Measurements from ENCODE around the gene PLCB2.

DNA sequence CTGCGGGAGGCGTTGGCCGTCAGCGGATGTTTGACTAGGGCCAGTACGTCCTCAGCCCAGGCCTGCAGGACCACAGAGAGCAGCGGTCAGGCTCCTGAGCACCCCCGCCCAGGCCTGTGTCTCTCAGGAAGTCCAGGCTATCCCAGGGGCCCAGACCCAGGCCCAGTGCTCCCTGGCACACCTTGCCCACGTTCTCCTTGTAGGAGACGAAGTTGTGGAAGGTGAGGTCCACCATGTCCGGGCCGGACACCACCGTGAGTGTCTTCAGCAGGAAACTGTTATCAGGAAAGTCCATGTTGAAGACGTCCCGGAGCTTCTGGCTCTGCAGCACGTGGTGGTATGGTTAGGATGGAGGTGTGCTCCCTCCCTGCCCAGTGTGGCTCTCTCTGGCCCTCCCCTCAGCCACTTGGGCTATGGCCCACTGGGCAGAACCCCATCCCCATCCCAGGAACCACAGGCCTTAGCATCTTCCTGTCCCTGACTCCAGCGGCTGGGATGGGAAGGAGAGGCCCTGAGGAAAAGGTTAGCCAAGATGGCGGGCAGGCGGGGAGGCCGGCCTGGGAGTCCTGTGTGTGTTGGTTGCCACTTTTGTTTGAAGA is 5.3 kb downstream of the PLCB2 start:
- TF ChIP-seq, protein P1, sequence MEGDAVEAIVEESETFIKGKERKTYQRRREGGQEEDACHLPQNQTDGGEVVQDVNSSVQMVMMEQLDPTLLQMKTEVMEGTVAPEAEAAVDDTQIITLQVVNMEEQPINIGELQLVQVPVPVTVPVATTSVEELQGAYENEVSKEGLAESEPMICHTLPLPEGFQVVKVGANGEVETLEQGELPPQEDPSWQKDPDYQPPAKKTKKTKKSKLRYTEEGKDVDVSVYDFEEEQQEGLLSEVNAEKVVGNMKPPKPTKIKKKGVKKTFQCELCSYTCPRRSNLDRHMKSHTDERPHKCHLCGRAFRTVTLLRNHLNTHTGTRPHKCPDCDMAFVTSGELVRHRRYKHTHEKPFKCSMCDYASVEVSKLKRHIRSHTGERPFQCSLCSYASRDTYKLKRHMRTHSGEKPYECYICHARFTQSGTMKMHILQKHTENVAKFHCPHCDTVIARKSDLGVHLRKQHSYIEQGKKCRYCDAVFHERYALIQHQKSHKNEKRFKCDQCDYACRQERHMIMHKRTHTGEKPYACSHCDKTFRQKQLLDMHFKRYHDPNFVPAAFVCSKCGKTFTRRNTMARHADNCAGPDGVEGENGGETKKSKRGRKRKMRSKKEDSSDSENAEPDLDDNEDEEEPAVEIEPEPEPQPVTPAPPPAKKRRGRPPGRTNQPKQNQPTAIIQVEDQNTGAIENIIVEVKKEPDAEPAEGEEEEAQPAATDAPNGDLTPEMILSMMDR (IDR thresholded peaks at IDR 0.05) = no peak
- TF ChIP-seq POLR2A (IDR thresholded peaks at IDR 0.05) = no peak
- no peak for TF ChIP-seq POLR2AphosphoS5 (IDR thresholded peaks at IDR 0.05)
- TF ChIP-seq EP300 (IDR thresholded peaks at IDR 0.05) = no peak

Measured in gastroesophageal sphincter (tissue), 3 donors.